MM.1S (cell line): Measurements from ENCODE around the gene JMJD6.
A peak's percentile ranks its signal among the peaks of the same experiment; 100 is the strongest.

Source experiments
- DNase-seq: peaks from one replicate; pipeline ENCODE4 v3.0.0-alpha.2; 2015
- H2AFZ ChIP-seq: fragments of 300-600 bp; sonication (generic); 2 replicates; pipeline ENCODE4 v1.6.0; 2016; ENCODE audit warnings: antibody characterized with exemption, low read length
- H3F3A ChIP-seq: fragments of 300-600 bp; sonication (generic); 2 replicates; pipeline ENCODE4 v1.6.1; 2016; ENCODE audit warnings: mild to moderate bottlenecking, antibody characterized with exemption, low read length, moderate library complexity, mixed read lengths; ENCODE audit not compliant: insufficient read depth
- H3K27ac ChIP-seq: fragments of 300-600 bp; sonication (generic); 2 replicates; pipeline ENCODE4 v1.5.1; 2016; ENCODE audit warnings: mild to moderate bottlenecking, low read length
- H3K27me3 ChIP-seq: fragments of 300-600 bp; sonication (generic); replicated peaks from 2 replicates; pipeline ENCODE4 v1.6.0; 2016; ENCODE audit warnings: low read length; ENCODE audit not compliant: insufficient read depth
- H3K36me3 ChIP-seq: fragments of 300-600 bp; sonication (generic); replicated peaks from 2 replicates; pipeline ENCODE4 v1.6.1; 2016; ENCODE audit warnings: mild to moderate bottlenecking, low read length, mixed read lengths; ENCODE audit not compliant: insufficient read depth
- H3K4me1 ChIP-seq: fragments of 300-600 bp; sonication (generic); 2 replicates; pipeline ENCODE4 v1.6.1; 2016; ENCODE audit warnings: low read length, mixed read lengths
- H3K4me2 ChIP-seq: fragments of 300-600 bp; sonication (generic); 2 replicates; pipeline ENCODE4 v1.6.0; 2016; ENCODE audit warnings: low read depth, low read length
- H3K4me3 ChIP-seq: fragments of 300-600 bp; sonication (generic); 2 replicates; pipeline ENCODE4 v1.5.1; 2016; ENCODE audit warnings: low read length, mixed read lengths
- H3K79me2 ChIP-seq: fragments of 300-600 bp; sonication (generic); 2 replicates; pipeline ENCODE4 v1.6.1; 2016; ENCODE audit warnings: mixed run types, low read length, mixed read lengths
- H3K9ac ChIP-seq: fragments of 300-600 bp; sonication (generic); 2 replicates; pipeline ENCODE4 v1.6.1; 2016; ENCODE audit warnings: low read length, mixed read lengths
- H3K9me2 ChIP-seq: fragments of 300-600 bp; sonication (generic); replicated peaks from 2 replicates; pipeline ENCODE4 v1.6.1; 2016; ENCODE audit warnings: mild to moderate bottlenecking, low read length, mixed read lengths; ENCODE audit not compliant: insufficient read depth
- H3K9me3 ChIP-seq: fragments of 300-600 bp; sonication (generic); replicated peaks from 2 replicates; pipeline ENCODE4 v1.6.1; 2016; ENCODE audit warnings: mild to moderate bottlenecking, low read length, mixed read lengths; ENCODE audit not compliant: insufficient read depth
- H4K20me1 ChIP-seq: fragments of 300-600 bp; sonication (generic); 2 replicates; pipeline ENCODE4 v1.6.1; 2016; ENCODE audit warnings: mild to moderate bottlenecking, low read length, moderate library complexity, mixed read lengths; ENCODE audit not compliant: insufficient read depth
- CTCF ChIP-seq: fragments of 300-600 bp; sonication (generic); IDR thresholded peaks from 2 replicates; pipeline ENCODE4 v1.5.1; 2016; ENCODE audit warnings: antibody characterized with exemption, low read length, mixed read lengths
- EZH2 ChIP-seq: fragments of 300-600 bp; sonication (generic); optimal IDR thresholded peaks from 2 replicates; pipeline ENCODE3; 2017; ENCODE audit warnings: low read depth, mild to moderate bottlenecking, antibody characterized with exemption, low read length, mixed read lengths
- EZH2phosphoT487 ChIP-seq: fragments of 300-600 bp; sonication (generic); IDR thresholded peaks from 2 replicates; pipeline ENCODE4 v1.6.1; 2018; ENCODE audit warnings: antibody characterized with exemption, low read length

The JMJD6 gene

GRCh38 chr17:76726231-76726775 lies at the start of gene JMJD6:
Gene JMJD6 (minus strand): TSS chr17:76726606. CDS start chr17:76726475, 131 bp downstream.
- Histone ChIP-seq H3K9ac (peak within 1 kb of the TSS; percentile 99), H3K27ac (peak within 1 kb of the TSS; percentile 100), H3K36me3 (peaks cover 9% of the 10 kb centered on the region), H3K79me2 (peaks cover 84% of the 10 kb centered on the region), H3K9me2 (no peaks in the 10 kb centered on the region), H3F3A (peaks cover 47% of the 10 kb centered on the region), H3K4me1 (0 out of 2 replicates have a peak, but pooled peaks cover 11% of the 10 kb centered on the region), H4K20me1 (no peaks in the 10 kb centered on the region), H3K27me3 (no peaks in the 10 kb centered on the region), H3K9me3 (no peaks in the 10 kb centered on the region), H2AFZ (peak within 1 kb of the TSS; percentile 66), H3K4me3 (peak within 1 kb of the TSS; percentile 92), H3K4me2 (peak within 1 kb of the TSS; percentile 89)
- TF ChIP-seq CTCF (no peak), EZH2phosphoT487 (no peak), EZH2 (no peak)
- DNase-seq, result peak; percentile 96

- Histone ChIP-seq H3K9me3 (no peaks in the 10 kb centered on the region), H2AFZ (no peak overlapping the region), H3K4me2 (no peak overlapping the region), H3K79me2 (no peaks in the 10 kb centered on the region), H3K4me1 (peaks cover 20% of the 10 kb centered on the region), H3K36me3 (no peaks in the 10 kb centered on the region), H3F3A (peaks cover 13% of the 10 kb centered on the region), H3K27me3 (no peaks in the 10 kb centered on the region), H4K20me1 (no peaks in the 10 kb centered on the region), H3K4me3 (no peak overlapping the region), H3K27ac (no peak overlapping the region), H3K9ac (no peak overlapping the region), H3K9me2 (no peaks in the 10 kb centered on the region)
- TF ChIP-seq EZH2 (no peak), EZH2phosphoT487 (no peak), CTCF (no peak)
- DNase-seq, result no peak
Observed at GRCh38 chr17:76775021-76775600, 48.7 kb upstream of the JMJD6 start.

GRCh38 chr17:76772842-76773525 lies 46.6 kb upstream of the JMJD6 start:
- no peak for DNase-seq
- no peaks in the 10 kb centered on the region for H3K79me2 ChIP-seq
- H3K36me3 ChIP-seq, result no peaks in the 10 kb centered on the region; the same call in 1 of the 2 replicates
- 0 out of 2 replicates have a peak, but pooled peaks cover 5% of the 10 kb centered on the region for H3F3A ChIP-seq
- H3K4me2 ChIP-seq, result no peak overlapping the region
- H3K4me1 ChIP-seq, result peaks cover 6% of the 10 kb centered on the region
- no peaks in the 10 kb centered on the region for H3K9me3 ChIP-seq
- H3K27me3 ChIP-seq, result no peaks in the 10 kb centered on the region
- H3K4me3 ChIP-seq, result no peak overlapping the region
- no peak overlapping the region for H2AFZ ChIP-seq
- no peak overlapping the region for H3K27ac ChIP-seq
- no peaks in the 10 kb centered on the region for H3K9me2 ChIP-seq
- H3K9ac ChIP-seq, result no peak overlapping the region
- TF ChIP-seq EZH2phosphoT487 (no peak), EZH2 (no peak), CTCF (no peak)
- no peaks in the 10 kb centered on the region for H4K20me1 ChIP-seq
